ENCODE results near the gene PXMP4. TPM values are rescaled to one million over a fixed set of nuclear protein-coding genes. Genes with fewer than 3 reads are reported as not detected.
A peak's percentile ranks its signal among the peaks of the same experiment; 100 is the strongest.

Gene PXMP4
- total and polyA plus RNA-seq, 9 of the 15 experiments (the other 6 are each of a cell fraction or from before 2014, with no cell fraction given): 4.8 to 29.1 (median 6.8) TPM

DNA sequence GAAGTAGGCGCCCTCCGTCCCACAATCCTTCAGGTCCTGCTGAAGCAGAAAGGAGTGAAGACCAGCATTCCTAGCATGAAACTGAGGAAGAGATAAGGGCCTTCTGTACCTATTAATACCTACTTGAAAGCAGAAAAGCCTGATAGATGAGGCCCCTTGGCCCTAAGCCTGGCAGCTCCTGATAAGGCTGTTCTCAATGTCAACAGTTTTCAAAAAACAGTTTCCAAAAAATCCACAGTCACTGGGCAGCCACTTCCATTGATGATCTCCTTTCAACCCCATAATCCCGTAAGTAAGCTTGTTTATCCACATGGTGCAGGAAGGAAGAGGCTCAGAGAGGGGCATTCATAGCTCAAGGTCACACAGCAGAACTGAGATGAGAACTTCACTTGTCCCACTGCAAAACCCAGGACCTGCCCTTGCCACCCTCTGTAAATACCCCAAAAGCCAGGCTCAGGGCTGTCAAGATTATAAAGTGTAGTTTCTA is 31.1 kb downstream of the PXMP4 start (continued):
- TF ChIP-seq TARDBP (IDR thresholded peaks at IDR 0.05): no peak
- 0 out of 2 replicates have a peak, but pooled peaks have one; percentile 16 for TF ChIP-seq CC2D1A (IDR thresholded peaks at IDR 0.05)
- TF ChIP-seq, protein P1, sequence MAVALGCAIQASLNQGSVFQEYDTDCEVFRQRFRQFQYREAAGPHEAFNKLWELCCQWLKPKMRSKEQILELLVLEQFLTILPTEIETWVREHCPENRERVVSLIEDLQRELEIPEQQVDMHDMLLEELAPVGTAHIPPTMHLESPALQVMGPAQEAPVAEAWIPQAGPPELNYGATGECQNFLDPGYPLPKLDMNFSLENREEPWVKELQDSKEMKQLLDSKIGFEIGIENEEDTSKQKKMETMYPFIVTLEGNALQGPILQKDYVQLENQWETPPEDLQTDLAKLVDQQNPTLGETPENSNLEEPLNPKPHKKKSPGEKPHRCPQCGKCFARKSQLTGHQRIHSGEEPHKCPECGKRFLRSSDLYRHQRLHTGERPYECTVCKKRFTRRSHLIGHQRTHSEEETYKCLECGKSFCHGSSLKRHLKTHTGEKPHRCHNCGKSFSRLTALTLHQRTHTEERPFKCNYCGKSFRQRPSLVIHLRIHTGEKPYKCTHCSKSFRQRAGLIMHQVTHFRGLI (CRISPR knock-in tag; IDR thresholded peaks at IDR 0.05): no peak
- TF ChIP-seq CBX2 (IDR thresholded peaks at IDR 0.05; ENCODE audit: insufficient read depth, low read length, poor library complexity, severe bottlenecking): no peak
- TF ChIP-seq ARID1B (IDR thresholded peaks at IDR 0.05): peak; percentile 96
- no peak for TF ChIP-seq ZNF134 (CRISPR knock-in tag; conservative IDR thresholded peaks at IDR 0.05)
- no peak for TF ChIP-seq GTF2F1 (IDR thresholded peaks at IDR 0.05; ENCODE audit: low read depth, low read length)
- peak; percentile 83; the same call in 1 of the 2 replicates for TF ChIP-seq ZNF766 (CRISPR knock-in tag; conservative IDR thresholded peaks at IDR 0.05)
- peak; percentile 73 for TF ChIP-seq ZNF395 (CRISPR knock-in tag; IDR thresholded peaks at IDR 0.05)
- TF ChIP-seq, protein P2, sequence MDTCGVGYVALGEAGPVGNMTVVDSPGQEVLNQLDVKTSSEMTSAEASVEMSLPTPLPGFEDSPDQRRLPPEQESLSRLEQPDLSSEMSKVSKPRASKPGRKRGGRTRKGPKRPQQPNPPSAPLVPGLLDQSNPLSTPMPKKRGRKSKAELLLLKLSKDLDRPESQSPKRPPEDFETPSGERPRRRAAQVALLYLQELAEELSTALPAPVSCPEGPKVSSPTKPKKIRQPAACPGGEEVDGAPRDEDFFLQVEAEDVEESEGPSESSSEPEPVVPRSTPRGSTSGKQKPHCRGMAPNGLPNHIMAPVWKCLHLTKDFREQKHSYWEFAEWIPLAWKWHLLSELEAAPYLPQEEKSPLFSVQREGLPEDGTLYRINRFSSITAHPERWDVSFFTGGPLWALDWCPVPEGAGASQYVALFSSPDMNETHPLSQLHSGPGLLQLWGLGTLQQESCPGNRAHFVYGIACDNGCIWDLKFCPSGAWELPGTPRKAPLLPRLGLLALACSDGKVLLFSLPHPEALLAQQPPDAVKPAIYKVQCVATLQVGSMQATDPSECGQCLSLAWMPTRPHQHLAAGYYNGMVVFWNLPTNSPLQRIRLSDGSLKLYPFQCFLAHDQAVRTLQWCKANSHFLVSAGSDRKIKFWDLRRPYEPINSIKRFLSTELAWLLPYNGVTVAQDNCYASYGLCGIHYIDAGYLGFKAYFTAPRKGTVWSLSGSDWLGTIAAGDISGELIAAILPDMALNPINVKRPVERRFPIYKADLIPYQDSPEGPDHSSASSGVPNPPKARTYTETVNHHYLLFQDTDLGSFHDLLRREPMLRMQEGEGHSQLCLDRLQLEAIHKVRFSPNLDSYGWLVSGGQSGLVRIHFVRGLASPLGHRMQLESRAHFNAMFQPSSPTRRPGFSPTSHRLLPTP (IDR thresholded peaks at IDR 0.05; ENCODE audit: borderline replicate concordance, extremely low read depth, insufficient read length): no peak
- peak; percentile 95 for TF ChIP-seq ZFP36 (IDR thresholded peaks at IDR 0.05; ENCODE audit: low read depth, low read length, partially characterized antibody)
- no peak for TF ChIP-seq USF2 (CRISPR knock-in tag; IDR thresholded peaks at IDR 0.05)
- TF ChIP-seq GATA2 (CRISPR knock-in tag; IDR thresholded peaks at IDR 0.05): peak; percentile 88
- peak; percentile 84 for TF ChIP-seq NFIC (IDR thresholded peaks at IDR 0.05)
- TF ChIP-seq, protein P3, sequence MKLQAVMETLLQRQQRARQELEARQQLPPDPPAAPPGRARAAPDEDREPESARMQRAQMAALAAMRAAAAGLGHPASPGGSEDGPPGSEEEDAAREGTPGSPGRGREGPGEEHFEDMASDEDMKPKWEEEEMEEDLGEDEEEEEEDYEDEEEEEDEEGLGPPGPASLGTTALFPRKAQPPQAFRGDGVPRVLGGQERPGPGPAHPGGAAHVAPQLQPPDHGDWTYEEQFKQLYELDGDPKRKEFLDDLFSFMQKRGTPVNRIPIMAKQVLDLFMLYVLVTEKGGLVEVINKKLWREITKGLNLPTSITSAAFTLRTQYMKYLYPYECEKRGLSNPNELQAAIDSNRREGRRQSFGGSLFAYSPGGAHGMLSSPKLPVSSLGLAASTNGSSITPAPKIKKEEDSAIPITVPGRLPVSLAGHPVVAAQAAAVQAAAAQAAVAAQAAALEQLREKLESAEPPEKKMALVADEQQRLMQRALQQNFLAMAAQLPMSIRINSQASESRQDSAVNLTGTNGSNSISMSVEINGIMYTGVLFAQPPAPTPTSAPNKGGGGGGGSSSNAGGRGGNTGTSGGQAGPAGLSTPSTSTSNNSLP (IDR thresholded peaks at IDR 0.05; ENCODE audit: borderline replicate concordance, low read depth, low read length): peak; percentile 48; the same call in 1 of the 2 replicates
- TF ChIP-seq ZEB2 (IDR thresholded peaks at IDR 0.05): peak; percentile 90
- TF ChIP-seq XRCC5 (IDR thresholded peaks at IDR 0.05; ENCODE audit: low read depth, low read length): no peak
- no peak for TF ChIP-seq ZNF316 (IDR thresholded peaks at IDR 0.05)
- 0 out of 2 replicates have a peak, but pooled peaks have one; percentile 69 for TF ChIP-seq RHOXF2B (CRISPR knock-in tag; conservative IDR thresholded peaks at IDR 0.05)
- TF ChIP-seq BMI1 (IDR thresholded peaks at IDR 0.05; ENCODE audit: low read length): no peak
- TF ChIP-seq U2AF1 (optimal IDR thresholded peaks at IDR 0.05; ENCODE audit: low read depth, low read length): no peak
